SJCRH30 (cell line): ENCODE data around the gene KCNE4. TPM values are rescaled to one million over a fixed set of nuclear protein-coding genes. Genes with fewer than 3 reads are reported as not detected.

Experiments
- DNase-seq, 2 experiments: peaks; one replicate each; pipeline ENCODE4 v3.0.0-alpha.2; 2015 to 2020
- H3K27ac ChIP-seq: fragments of 250-450 bp; sonication (Bioruptor Pico); 2 replicates; pipeline ENCODE4 v1.5.1; 2020; ENCODE audit warnings: mild to moderate bottlenecking, moderate library complexity
- H3K27me3 ChIP-seq: fragments of 250-450 bp; sonication (Bioruptor Pico); 2 replicates; pipeline ENCODE4 v1.5.1; 2020; ENCODE audit warnings: mild to moderate bottlenecking, moderate library complexity
- H3K36me3 ChIP-seq: fragments of 250-450 bp; sonication (Bioruptor Pico); 2 replicates; pipeline ENCODE4 v1.5.1; 2020; ENCODE audit warnings: mild to moderate bottlenecking, moderate library complexity
- H3K4me1 ChIP-seq: fragments of 250-450 bp; sonication (Bioruptor Pico); 2 replicates; pipeline ENCODE4 v1.5.1; 2020; ENCODE audit warnings: mild to moderate bottlenecking, moderate library complexity
- H3K4me3 ChIP-seq: fragments of 250-450 bp; sonication (Bioruptor Pico); 2 replicates; pipeline ENCODE4 v1.5.1; 2020; ENCODE audit warnings: mild to moderate bottlenecking, moderate library complexity
- H3K9me3 ChIP-seq: fragments of 250-450 bp; sonication (Bioruptor Pico); replicated peaks from 2 replicates; pipeline ENCODE4 v1.5.1; 2020; ENCODE audit warnings: mild to moderate bottlenecking, moderate library complexity
- total RNA-seq: library from RNA; depleted of rRNA; stranded (reverse); fragments of >200 nt; shearing (Covaris generic); gene quantifications from 2 replicates; pipeline ENCODE4 v1.2.3, GENCODE V29; 2014; rRNA removed

The KCNE4 gene
- total RNA-seq, 1 experiment from 2014 or later, result 0.02 TPM

GRCh38 chr2:223096235-223096970 lies 44.4 kb downstream of the KCNE4 start:
- Histone ChIP-seq H3K27me3 (no peaks in the 10 kb centered on the region; the same call in 1 of the 2 replicates), H3K4me3 (no peak overlapping the region), H3K36me3 (no peaks in the 10 kb centered on the region), H3K27ac (no peak overlapping the region), H3K9me3 (no peaks in the 10 kb centered on the region), H3K4me1 (peaks cover 11% of the 10 kb centered on the region; the same call in 1 of the 2 replicates)
- DNase-seq, result no peak

- Histone ChIP-seq H3K4me1 (peaks cover 11% of the 10 kb centered on the region; the same call in 1 of the 2 replicates), H3K27ac (no peak overlapping the region), H3K36me3 (no peaks in the 10 kb centered on the region), H3K4me3 (no peak overlapping the region), H3K27me3 (no peaks in the 10 kb centered on the region; the same call in 1 of the 2 replicates), H3K9me3 (no peaks in the 10 kb centered on the region)
- DNase-seq, result no peak
These were observed 45.9 kb downstream of the KCNE4 start for GRCh38 chr2:223097888-223098383.

GRCh38 chr2:223099561-223099960 lies 47.6 kb downstream of the KCNE4 start:
- DNase-seq, result no peak
- H3K4me3 ChIP-seq, result no peak overlapping the region
- H3K27ac ChIP-seq, result no peak overlapping the region
- no peaks in the 10 kb centered on the region for H3K9me3 ChIP-seq
- H3K27me3 ChIP-seq, result no peaks in the 10 kb centered on the region; the same call in 1 of the 2 replicates
- no peaks in the 10 kb centered on the region for H3K4me1 ChIP-seq
- no peaks in the 10 kb centered on the region for H3K36me3 ChIP-seq

GRCh38 chr2:223100061-223100511 lies 48.1 kb downstream of the KCNE4 start:
- Histone ChIP-seq H3K27ac (no peak overlapping the region), H3K36me3 (no peaks in the 10 kb centered on the region), H3K9me3 (no peaks in the 10 kb centered on the region), H3K4me3 (no peak overlapping the region), H3K4me1 (no peaks in the 10 kb centered on the region), H3K27me3 (no peaks in the 10 kb centered on the region; the same call in 1 of the 2 replicates)
- DNase-seq, result no peak

GRCh38 chr2:223101340-223102039 lies 49.5 kb downstream of the KCNE4 start:
- Histone ChIP-seq H3K27me3 (no peaks in the 10 kb centered on the region; the same call in 1 of the 2 replicates), H3K4me1 (no peaks in the 10 kb centered on the region), H3K4me3 (no peak overlapping the region), H3K27ac (no peak overlapping the region), H3K9me3 (no peaks in the 10 kb centered on the region), H3K36me3 (no peaks in the 10 kb centered on the region)
- peak; percentile 13 to 32 for DNase-seq

- Histone ChIP-seq H3K4me3 (no peak overlapping the region), H3K4me1 (no peaks in the 10 kb centered on the region), H3K27ac (no peak overlapping the region), H3K36me3 (no peaks in the 10 kb centered on the region), H3K27me3 (no peaks in the 10 kb centered on the region), H3K9me3 (no peaks in the 10 kb centered on the region)
- no peak for DNase-seq
These were observed 50.0 kb downstream of the KCNE4 start for GRCh38 chr2:223102040-223102400.

- Histone ChIP-seq H3K27ac (no peak overlapping the region), H3K27me3 (no peaks in the 10 kb centered on the region), H3K9me3 (no peaks in the 10 kb centered on the region), H3K4me3 (no peak overlapping the region), H3K36me3 (no peaks in the 10 kb centered on the region), H3K4me1 (no peaks in the 10 kb centered on the region)
- DNase-seq, result no peak
These were observed 50.5 kb downstream of the KCNE4 start for GRCh38 chr2:223102450-223102849.

GRCh38 chr2:223104336-223105132 lies 52.5 kb downstream of the KCNE4 start:
- H3K36me3 ChIP-seq, result no peaks in the 10 kb centered on the region
- H3K4me1 ChIP-seq, result peaks cover 10% of the 10 kb centered on the region
- no peaks in the 10 kb centered on the region for H3K27me3 ChIP-seq
- H3K9me3 ChIP-seq, result no peaks in the 10 kb centered on the region
- H3K27ac ChIP-seq, result no peak overlapping the region
- H3K4me3 ChIP-seq, result no peak overlapping the region
- DNase-seq, result no peak

Other genes starting within 250 kb of the KCNE4 start
- 140 and 168 TPM in 2 replicates for gene ACSL3, start 191.2 kb upstream of the KCNE4 start, total RNA-seq